GM08714 (cell line): ENCODE results near the gene TRIO.

Experiments
- H3K4me3 ChIP-seq: fragments of 200-500 bp; sonication (Bioruptor generic); 2 replicates; pipeline ENCODE4 v1.5.1; 2014; ENCODE audit warnings: mild to moderate bottlenecking, low read length, inconsistent platforms
- ZNF274 ChIP-seq: IDR thresholded peaks from 2 replicates; pipeline ENCODE4 v1.6.1; 2012; ENCODE audit warnings: mild to moderate bottlenecking, low read depth, low read length

Gene TRIO

DNA sequence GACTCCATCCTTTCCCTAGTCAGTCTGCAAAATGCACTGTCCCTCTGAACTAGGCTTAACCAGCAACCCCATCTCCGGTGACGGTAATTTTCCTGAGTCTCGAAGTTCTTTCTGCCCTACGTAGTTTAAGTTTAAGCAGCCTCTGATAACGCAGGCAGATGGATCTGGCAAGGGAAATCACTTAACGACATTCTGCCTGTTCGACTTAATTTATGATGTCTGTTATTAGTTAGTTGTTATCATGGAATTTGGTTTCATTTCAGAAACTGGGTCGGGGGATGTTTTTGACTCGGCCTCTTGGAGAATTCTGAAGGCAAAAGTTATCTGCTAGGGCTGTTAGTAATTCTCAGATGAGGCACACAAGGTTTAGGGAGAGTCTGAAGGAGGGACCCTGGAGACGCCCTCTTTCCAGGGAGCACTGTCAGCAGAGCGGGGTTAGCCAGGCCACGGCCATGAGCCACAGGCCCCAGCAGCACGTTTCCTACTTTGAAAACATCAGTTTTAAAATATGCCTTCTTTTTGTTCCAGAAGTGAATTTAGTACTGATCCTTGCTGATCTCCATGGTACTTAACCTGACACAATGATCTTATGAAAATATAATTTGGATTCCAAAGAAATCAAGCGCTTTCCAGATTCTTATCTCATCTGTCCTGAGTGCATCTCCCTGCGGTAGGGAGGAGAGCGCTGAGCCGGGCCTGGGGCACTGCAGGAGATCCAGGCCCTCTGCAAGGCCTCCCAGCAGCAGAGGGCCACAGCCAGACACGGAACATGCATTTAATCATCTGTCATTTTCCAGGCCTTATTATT is 267.5 kb downstream of the TRIO start:
- no peak overlapping the region for H3K4me3 ChIP-seq
- TF ChIP-seq ZNF274 = no peak

DNA sequence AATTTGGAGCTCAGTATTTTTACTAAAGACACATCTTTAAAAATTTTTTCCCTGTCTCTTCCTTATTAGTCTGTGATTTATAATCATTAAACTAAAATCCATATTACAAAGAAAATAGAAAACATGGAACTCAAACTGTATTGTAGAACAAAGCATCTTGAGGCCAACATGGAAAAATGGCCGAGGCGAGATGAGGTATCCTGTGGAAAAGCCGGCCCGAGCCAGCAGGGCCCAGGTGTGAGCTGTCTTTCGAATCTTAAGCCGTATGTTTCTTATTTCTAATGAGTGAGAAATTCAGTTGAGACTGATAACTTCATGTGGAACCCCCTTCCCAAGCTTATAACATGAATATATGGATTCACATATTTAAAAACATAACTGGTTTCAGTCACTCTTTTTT is 268.1 kb downstream of the TRIO start:
- no peak overlapping the region for H3K4me3 ChIP-seq
- TF ChIP-seq ZNF274 = no peak

DNA sequence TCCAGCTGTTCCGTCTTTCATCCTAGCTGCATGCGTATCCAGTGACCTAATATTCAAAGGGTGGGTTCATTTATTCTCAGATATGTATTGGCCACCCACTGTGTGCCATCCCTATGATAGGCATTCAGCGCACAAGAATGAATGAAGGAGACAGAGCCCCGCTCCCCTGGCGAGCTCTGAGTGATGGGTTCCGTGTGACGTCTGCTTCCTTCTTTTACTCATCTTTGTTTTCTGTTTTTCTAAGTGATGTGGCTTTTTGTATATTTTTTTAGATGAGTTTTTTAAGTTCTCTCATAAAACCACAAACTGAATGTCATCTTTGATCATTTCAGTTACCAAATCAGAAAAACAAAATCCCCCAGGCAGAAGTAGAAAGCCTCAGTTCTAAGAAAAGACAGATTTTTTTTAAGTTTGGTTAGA is 270.2 kb downstream of the TRIO start:
- H3K4me3 ChIP-seq = no peak overlapping the region
- no peak for TF ChIP-seq ZNF274

DNA sequence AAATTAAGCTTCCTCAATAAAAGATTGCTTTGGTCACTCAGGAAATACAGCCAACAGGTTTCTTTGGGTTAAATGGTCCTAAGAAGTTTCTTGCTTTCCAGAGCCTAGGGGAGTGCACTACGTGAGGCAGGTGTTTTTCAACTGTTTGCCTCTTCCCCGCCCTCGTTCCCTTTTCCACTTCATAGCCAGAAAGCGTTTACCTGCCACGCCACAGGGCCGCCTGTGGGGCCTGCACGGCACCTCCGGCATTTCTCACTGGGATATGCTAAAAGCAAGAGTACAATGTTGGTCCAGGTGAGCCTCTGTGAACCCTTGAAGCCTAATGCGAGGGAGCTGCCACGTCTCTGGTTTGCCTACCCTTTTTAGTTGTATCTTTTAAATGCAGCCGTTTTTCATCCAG is 270.9 kb downstream of the TRIO start:
- no peak overlapping the region for H3K4me3 ChIP-seq
- TF ChIP-seq ZNF274 = no peak

DNA sequence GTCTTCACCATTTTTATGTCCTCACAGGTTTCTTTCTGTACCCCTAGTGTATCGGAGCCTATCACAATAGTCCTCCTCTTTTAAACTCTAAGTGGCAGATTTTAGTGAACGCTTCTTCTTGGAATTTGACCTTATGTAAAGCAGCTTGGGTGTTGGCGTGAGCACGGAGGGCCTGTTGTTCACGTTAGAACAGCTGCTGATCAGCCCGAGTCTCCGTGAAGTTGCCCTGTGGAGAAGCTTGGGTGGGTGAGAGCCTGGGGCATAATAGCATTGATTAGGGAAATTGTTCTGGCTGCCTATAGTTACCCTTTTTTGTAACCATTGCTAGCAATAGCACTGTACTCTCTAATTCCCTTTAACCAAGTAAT is 271.5 kb downstream of the TRIO start:
- no peak overlapping the region for H3K4me3 ChIP-seq
- no peak for TF ChIP-seq ZNF274

DNA sequence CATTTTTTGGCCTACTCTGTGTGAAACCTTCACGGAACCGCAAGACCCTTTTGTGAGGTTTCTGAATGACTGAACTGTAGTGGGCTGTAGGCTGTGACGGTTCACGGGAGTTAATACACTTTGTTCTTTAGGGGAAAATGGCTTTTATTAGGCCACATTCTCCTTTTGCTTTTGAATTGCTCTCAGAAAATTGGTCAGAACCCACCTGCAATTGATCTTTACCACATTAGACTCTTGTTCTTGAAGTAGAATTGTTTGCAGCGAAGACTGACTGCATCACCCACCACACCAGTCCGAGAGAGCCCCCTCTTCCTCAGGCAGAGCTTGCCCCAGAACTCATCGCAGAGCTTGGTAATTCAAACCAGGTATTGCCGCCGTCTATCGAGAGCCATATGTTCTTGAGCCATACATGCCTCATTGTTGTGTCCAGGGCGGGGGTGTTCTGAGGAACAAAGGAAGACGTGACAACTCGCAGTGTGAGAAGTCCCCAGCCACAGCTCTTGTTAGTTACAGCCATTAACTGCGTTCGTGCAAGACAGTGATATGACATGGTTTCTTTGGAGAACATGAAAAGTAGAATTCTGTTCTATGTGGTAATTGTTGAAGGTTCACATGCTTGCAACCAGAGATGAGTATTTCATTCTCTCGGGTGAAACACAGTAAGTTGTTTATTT is 272.0 kb downstream of the TRIO start:
- H3K4me3 ChIP-seq = no peak overlapping the region
- no peak for TF ChIP-seq ZNF274

DNA sequence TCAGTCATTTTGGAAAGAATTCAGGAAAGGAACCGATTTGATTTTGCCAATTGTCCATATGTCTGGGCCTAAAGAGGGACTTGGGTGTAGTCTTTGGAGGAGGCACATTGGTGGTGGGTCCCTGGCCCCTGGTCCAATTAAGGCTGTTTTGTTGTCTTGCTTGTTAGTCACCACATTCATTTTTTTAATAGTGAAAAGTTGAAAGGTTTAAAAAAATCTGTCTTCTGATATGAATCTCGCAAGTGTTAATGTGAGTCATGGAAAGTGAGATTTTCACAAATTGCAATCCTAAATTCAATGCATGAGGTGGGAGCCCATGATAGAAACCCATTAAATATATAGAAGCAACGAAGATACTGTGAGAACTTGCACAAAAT is 272.5 kb downstream of the TRIO start:
- TF ChIP-seq ZNF274 = no peak

DNA sequence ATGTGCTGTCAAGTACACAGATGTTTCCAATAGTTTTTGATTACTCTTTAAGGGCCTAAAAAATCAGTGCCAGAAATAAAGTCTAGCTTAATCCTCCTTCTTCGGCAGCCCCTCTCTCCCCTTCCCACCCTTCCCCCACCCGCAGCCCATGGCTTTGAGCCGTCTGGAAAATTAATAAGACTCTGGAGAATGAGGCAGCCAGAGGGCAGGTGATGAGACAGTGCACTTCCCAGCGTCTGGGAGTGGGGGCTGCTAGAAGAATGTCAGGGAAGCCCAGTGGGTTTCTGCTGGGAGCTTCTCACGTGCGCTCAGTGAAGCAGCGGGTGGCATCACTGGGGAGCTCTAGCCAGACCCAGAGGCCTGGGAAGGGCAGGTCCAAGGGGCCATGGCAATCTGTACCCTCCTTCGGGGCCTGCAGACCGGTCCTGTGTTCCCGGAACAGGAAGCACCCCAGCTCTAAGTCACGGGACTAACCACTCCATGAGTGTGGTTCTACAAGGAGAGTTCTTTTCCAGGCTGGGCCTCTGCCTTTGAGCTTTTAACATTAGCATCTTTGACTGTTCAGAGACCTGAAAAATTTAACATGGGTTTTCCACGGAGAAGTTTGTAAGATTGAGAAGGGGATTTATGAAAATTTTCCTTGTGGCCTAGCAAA is 273.6 kb downstream of the TRIO start:
- no peak overlapping the region for H3K4me3 ChIP-seq
- TF ChIP-seq ZNF274 = no peak

More for the DNA sequence above, 272.5 kb downstream of the TRIO start:
- no peak overlapping the region for H3K4me3 ChIP-seq

DNA sequence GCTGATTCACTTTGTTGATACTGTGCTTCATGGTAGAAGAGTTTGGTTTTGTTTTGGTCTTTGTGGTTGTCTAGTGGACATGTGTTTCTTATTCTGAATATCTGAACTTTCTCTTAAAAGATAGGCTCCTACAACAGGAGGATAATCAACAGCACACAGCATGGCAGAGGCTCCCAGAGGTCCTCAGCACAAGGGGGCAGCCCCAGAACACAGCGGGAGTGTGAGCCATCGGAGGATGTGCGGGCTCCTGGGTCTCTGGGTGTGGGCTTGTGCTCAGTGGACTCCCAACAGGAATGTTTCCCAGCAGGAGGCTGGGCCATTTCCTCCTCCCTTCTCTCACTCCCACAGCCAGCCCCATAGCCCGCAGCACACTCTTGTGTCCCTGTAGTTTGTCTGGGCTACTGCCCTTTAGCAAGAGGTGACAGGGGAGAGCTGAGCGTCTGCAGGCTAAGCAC is 274.2 kb downstream of the TRIO start:
- no peak overlapping the region for H3K4me3 ChIP-seq
- TF ChIP-seq ZNF274 = no peak

DNA sequence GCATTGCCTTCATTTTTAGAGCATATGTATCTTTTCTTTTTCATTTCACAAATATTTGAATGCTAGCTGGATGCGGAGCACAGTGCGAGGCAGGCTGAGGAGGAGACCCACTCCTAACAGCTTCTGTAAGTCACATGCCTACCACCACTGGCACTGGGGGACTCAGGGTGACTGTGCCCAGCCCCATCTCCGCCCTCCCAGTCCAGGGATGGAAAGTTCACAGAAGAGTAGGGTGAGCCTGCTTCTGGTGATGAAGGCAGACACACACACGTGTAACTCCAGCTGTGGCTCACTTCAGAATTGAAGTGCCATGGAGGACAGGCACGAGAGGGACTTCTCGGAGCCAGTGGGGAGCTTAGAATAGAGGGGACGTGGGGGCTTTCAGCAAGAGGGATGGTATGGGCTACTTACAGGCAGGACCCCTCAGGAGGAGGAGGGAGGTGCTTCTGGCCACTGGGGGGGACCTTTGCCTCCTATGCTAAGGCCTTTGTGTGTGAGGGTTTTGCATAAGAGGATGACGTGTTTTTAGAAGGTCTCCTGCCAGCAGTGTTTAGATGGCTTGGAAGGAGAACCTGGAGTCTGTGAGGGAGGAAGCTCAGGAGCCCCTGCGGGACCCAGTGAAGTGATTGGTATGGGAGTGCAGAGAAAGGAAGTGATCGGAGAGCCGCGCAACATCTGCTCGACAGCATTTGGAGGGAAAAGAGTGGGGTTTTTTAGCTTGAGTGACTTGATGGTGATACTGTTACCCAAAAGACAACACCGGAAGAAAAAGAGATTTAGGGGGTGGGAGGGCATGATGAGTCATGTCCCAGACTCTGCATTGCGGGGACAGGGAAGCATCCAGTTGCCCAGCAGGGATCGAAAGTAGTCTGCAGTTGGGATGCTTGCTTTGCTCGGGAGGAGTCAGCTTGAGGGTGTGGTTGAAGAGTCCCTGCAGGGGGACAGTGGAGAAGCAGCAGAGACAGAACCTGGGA is 274.9 kb downstream of the TRIO start:
- no peak for TF ChIP-seq ZNF274
- no peak overlapping the region for H3K4me3 ChIP-seq

DNA sequence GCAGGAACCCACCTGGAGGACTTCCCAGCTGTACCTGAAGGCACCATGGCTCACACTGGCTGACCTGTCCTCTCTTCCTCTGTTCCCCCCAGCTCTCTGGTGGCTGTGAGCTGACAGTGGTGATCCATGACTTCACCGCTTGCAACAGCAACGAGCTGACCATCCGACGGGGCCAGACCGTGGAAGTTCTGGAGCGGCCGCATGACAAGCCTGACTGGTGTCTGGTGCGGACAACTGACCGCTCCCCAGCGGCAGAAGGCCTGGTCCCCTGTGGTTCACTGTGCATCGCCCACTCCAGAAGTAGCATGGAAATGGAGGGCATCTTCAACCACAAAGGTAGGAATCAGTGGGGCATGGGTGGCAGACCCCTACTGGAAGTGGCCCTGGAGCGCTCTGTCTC is 276.5 kb downstream of the TRIO start:
- TF ChIP-seq ZNF274 = no peak
- no peak overlapping the region for H3K4me3 ChIP-seq

DNA sequence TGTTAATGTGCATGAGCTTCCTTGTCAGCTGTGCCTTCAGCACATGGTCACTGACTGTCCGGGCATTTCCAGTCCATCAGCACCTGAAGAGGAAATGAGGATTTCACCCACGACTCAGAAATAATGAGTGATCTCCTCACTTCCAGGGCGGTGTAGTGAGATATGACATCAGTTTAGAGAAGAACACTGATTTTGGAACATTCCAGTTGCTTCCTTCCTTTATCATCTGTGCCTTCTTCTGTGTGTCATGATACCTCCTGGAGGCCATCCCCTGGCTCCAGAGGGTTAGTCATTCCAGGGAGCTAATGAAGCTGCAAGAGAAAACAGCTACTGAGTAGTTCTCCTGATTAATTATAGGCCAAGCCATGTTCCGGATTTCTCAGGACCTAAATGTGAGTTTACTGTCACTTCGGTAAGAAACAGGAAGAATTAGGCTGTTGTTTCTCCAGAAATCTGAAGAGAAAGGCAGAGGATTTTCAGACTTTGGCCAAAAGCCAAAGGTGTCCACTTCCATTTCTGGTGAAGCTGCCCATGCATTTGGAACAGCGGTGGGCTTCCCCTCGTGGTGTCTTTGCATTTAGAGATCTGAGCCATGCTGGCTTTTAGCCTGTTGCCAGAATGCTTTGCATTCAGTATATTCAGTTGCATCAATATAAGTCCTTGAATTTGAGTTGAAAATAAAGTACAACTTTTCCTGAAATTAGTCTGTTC is 277.1 kb downstream of the TRIO start:
- no peak overlapping the region for H3K4me3 ChIP-seq
- TF ChIP-seq ZNF274 = no peak

DNA sequence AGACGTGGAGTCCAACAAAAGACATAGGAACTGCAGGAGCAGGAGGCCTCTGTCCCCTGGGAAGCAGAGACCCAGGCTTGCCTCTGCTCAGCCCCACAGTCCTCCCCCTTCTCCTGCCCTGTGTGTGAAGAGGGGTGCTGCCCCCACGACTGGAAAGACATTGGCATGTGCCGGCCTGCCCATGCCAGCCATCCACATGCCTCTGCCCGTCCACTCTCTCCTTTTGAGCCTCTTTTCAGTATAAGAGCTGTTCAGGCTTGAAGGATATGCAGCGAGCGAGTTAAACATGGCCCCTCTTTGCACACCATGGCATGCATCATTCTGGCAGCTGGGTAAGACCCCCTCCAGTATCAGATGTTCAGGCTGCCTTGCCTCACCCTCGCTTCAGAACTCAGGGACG is 278.7 kb downstream of the TRIO start:
- TF ChIP-seq ZNF274 = no peak
- H3K4me3 ChIP-seq = no peak overlapping the region
